Right renal pelvis (tissue), 4 donors: Measurements from ENCODE around the gene PGP. TPM values are rescaled to one million over a fixed set of nuclear protein-coding genes. Genes with fewer than 3 reads are reported as not detected.

ENCODE experiments used
- DNase-seq, 4 donors: peaks; one replicate each; pipeline ENCODE4 v3.0.0-alpha.2; 2013; ENCODE audit warnings: low read depth in 4 of 4, low spot score in 3 of 4, missing footprints in 1 of 4
- polyA plus RNA-seq, 4 donors: library from polyadenylated mRNA; unstranded; fragments of 120-200 nt; gene quantifications; one replicate each; pipeline ENCODE4 v1.2.1, GENCODE V29; 2013; ENCODE audit not compliant: insufficient read length in 4 of 4

PGP gene
- polyA plus RNA-seq, 4 donors = 12.7 to 15.5 (median 14.1) TPM

- DNase-seq = no peak
Measured at GRCh38 chr16:2226245-2226793, 11.7 kb upstream of the PGP start.

GRCh38 chr16:2223942-2224486, 9.4 kb upstream of the PGP start:
- DNase-seq = no peak

GRCh38 chr16:2223221-2223941, 8.7 kb upstream of the PGP start, which contains the start of gene E4F1:
Gene E4F1 (plus strand): TSS chr16:2223591. CDS start chr16:2223614, 23 bp downstream.
- DNase-seq = peak; percentile 95 to 97 (median 96)

GRCh38 chr16:2216330-2216729, 1.7 kb upstream of the PGP start:
- no peak for DNase-seq

GRCh38 chr16:2213817-2214718, 572 bp downstream of the PGP start:
- DNase-seq = no peak

- no peak for DNase-seq
Measured at GRCh38 chr16:2212362-2213324, 2.0 kb downstream of the PGP start.

- DNase-seq = no peak
Measured at GRCh38 chr16:2211923-2212347, 2.7 kb downstream of the PGP start.

- DNase-seq = no peak
Measured at GRCh38 chr16:2210386-2211365, 4.0 kb downstream of the PGP start, which contains the start of gene BRICD5. Gene BRICD5 (minus strand): TSS chr16:2210863. CDS start chr16:2210833, 30 bp downstream.

- no peak for DNase-seq
Measured at GRCh38 chr16:2210009-2210332, 4.7 kb downstream of the PGP start.

GRCh38 chr16:2209258-2210008, 5.2 kb downstream of the PGP start:
- no peak for DNase-seq

GRCh38 chr16:2208772-2209171, 5.9 kb downstream of the PGP start:
- no peak for DNase-seq

GRCh38 chr16:2208308-2208707, 6.3 kb downstream of the PGP start:
- DNase-seq = no peak

- no peak for DNase-seq
Measured at GRCh38 chr16:2207872-2208271, 6.8 kb downstream of the PGP start.

- DNase-seq = no peak
Measured at GRCh38 chr16:2206780-2207433, 7.7 kb downstream of the PGP start.

- no peak for DNase-seq
Measured at GRCh38 chr16:2206420-2206779, 8.2 kb downstream of the PGP start.

GRCh38 chr16:2205967-2206313, 8.7 kb downstream of the PGP start:
- DNase-seq = no peak

- peak; percentile 76 to 93 (median 78) for DNase-seq
Measured at GRCh38 chr16:2205104-2205966, 9.3 kb downstream of the PGP start, which contains the start of gene MLST8. Gene MLST8 (plus strand): TSS chr16:2205454. CDS start chr16:2206086, 632 bp downstream.
